WTC11 (cell line): ENCODE results near the gene MBOAT2. TPM values are rescaled to one million over a fixed set of nuclear protein-coding genes. Genes with fewer than 3 reads are reported as not detected.

Experiments
- ATAC-seq: fragments of 200-7000 bp; cut with Tn5 transposase; 2 replicates; pipeline ENCODE4 v1.10.0; 2021; ENCODE audit warnings: mild to moderate bottlenecking, moderate library complexity
- CTCF ChIA-PET: fragments of 300-600 bp; sonication (Branson Sonifier 250); formaldehyde crosslinking; loops from one replicate; lab custom pipeline; 2021; ENCODE audit warnings: antibody characterized with exemption; lab: Charles Lee
- POLR2A ChIA-PET: fragments of 350-600 bp; sonication (Branson Sonifier 250); formaldehyde crosslinking; loops from one replicate; lab custom pipeline; 2021; ENCODE audit warnings: antibody characterized with exemption; lab: Charles Lee
- DNase-seq: peaks from one replicate; pipeline ENCODE4 v3.0.0; 2021; ENCODE audit warnings: low spot score
- H3K27ac Mint-ChIP-seq: 2 replicates; pipeline ENCODE4 v1.8.0; 2021; ENCODE audit warnings: mixed read lengths
- H3K27me3 Mint-ChIP-seq: 2 replicates; pipeline ENCODE4 v1.8.0; 2021; ENCODE audit warnings: low read depth, mild to moderate bottlenecking, moderate library complexity, mixed read lengths
- H3K36me3 Mint-ChIP-seq: 2 replicates; pipeline ENCODE4 v1.8.0; 2021; ENCODE audit warnings: mixed read lengths
- H3K4me1 Mint-ChIP-seq: 2 replicates; pipeline ENCODE4 v1.8.0; 2022; ENCODE audit warnings: mixed read lengths
- H3K4me3 Mint-ChIP-seq: 2 replicates; pipeline ENCODE4 v1.8.0; 2021; ENCODE audit warnings: mild to moderate bottlenecking, moderate library complexity, mixed read lengths
- H3K9me3 Mint-ChIP-seq: 2 replicates; pipeline ENCODE4 v1.8.0; 2021; ENCODE audit warnings: mixed read lengths
- CBFB ChIP-seq: sonication (generic); formaldehyde crosslinking; IDR thresholded peaks from 2 replicates; pipeline ENCODE4 v1.8.1; 2022; ENCODE audit warnings: mild to moderate bottlenecking, low read depth, missing genetic modification reagents
- E2F4 ChIP-seq: sonication (generic); formaldehyde crosslinking; IDR thresholded peaks from 2 replicates; pipeline ENCODE4 v1.8.1; 2022; ENCODE audit warnings: low read depth, mild to moderate bottlenecking, moderate library complexity, missing genetic modification reagents, borderline replicate concordance
- E2F5 ChIP-seq: sonication (generic); formaldehyde crosslinking; IDR thresholded peaks from 2 replicates; pipeline ENCODE4 v1.8.1; 2022; ENCODE audit warnings: mild to moderate bottlenecking, moderate library complexity, missing genetic modification reagents
- ESRRA ChIP-seq: sonication (generic); formaldehyde crosslinking; IDR thresholded peaks from 2 replicates; pipeline ENCODE4 v1.8.1; 2022; ENCODE audit warnings: mild to moderate bottlenecking, missing genetic modification reagents, borderline replicate concordance
- FOXJ3 ChIP-seq: sonication (generic); formaldehyde crosslinking; IDR thresholded peaks from 2 replicates; pipeline ENCODE4 v1.9.0; 2021; ENCODE audit warnings: missing genetic modification reagents, mild to moderate bottlenecking, borderline replicate concordance
- FOXP4 ChIP-seq: sonication (generic); formaldehyde crosslinking; IDR thresholded peaks from 2 replicates; pipeline ENCODE4 v1.8.0; 2022; ENCODE audit warnings: mild to moderate bottlenecking, missing genetic modification reagents
- GRHL2 ChIP-seq: fragments of 250-450 bp; sonication (Bioruptor Pico); IDR thresholded peaks from 2 replicates; pipeline ENCODE4 v1.8.0; 2022; ENCODE audit warnings: mild to moderate bottlenecking, moderate library complexity; ENCODE audit not compliant: insufficient replicate concordance, severe bottlenecking
- GTF2I ChIP-seq: fragments of 250-450 bp; sonication (Bioruptor Pico); conservative IDR thresholded peaks from 2 replicates; pipeline ENCODE4 v1.4.0; 2021; ENCODE audit warnings: mild to moderate bottlenecking
- IRF2 ChIP-seq: sonication (generic); formaldehyde crosslinking; IDR thresholded peaks from 2 replicates; pipeline ENCODE4 v1.8.0; 2022; ENCODE audit warnings: low read depth, missing genetic modification reagents, borderline replicate concordance
- NR2C2 ChIP-seq: sonication (generic); formaldehyde crosslinking; IDR thresholded peaks from 2 replicates; pipeline ENCODE4 v1.8.0; 2022; ENCODE audit warnings: mild to moderate bottlenecking, missing genetic modification reagents
- PRDM15 ChIP-seq: sonication (generic); formaldehyde crosslinking; IDR thresholded peaks from 2 replicates; pipeline ENCODE4 v1.8.0; 2022; ENCODE audit warnings: missing genetic modification reagents
- RORB ChIP-seq: fragments of 250-450 bp; sonication (Bioruptor Pico); IDR thresholded peaks from 2 replicates; pipeline ENCODE4 v1.9.0; 2021; ENCODE audit warnings: mild to moderate bottlenecking
- USF1 ChIP-seq: sonication (generic); formaldehyde crosslinking; IDR thresholded peaks from 2 replicates; pipeline ENCODE4 v1.8.0; 2022; ENCODE audit warnings: mild to moderate bottlenecking, missing genetic modification reagents
- ZNF219 ChIP-seq: sonication (generic); formaldehyde crosslinking; IDR thresholded peaks from 2 replicates; pipeline ENCODE4 v1.8.0; 2023; ENCODE audit warnings: missing genetic modification reagents, mild to moderate bottlenecking, borderline replicate concordance
- ZNF423 ChIP-seq: fragments of 250-450 bp; sonication (Bioruptor Pico); IDR thresholded peaks from 2 replicates; pipeline ENCODE4 v2.1.2; 2022; ENCODE audit warnings: mild to moderate bottlenecking, moderate library complexity
- total RNA-seq: library from RNA; stranded (reverse); gene quantifications from 3 replicates; pipeline ENCODE4 v1.2.3, GENCODE V29; 2021
- TF ChIP-seq, protein P1 (sequence below): sonication (generic); formaldehyde crosslinking; IDR thresholded peaks from 2 replicates; pipeline ENCODE4 v1.8.1; 2023; ENCODE audit warnings: mild to moderate bottlenecking, moderate library complexity, missing genetic modification reagents
- TF ChIP-seq, protein P2 (sequence below): sonication (generic); formaldehyde crosslinking; IDR thresholded peaks from 2 replicates; pipeline ENCODE4 v1.8.1; 2023; ENCODE audit warnings: mild to moderate bottlenecking, missing genetic modification reagents
- TF ChIP-seq, protein P3 (sequence below): sonication (generic); formaldehyde crosslinking; IDR thresholded peaks from 2 replicates; pipeline ENCODE4 v1.8.1; 2022; ENCODE audit warnings: mild to moderate bottlenecking, missing genetic modification reagents, moderate library complexity, borderline replicate concordance

The MBOAT2 gene
- total RNA-seq, 1 experiment from 2014 or later, result 24.7 TPM

DNA sequence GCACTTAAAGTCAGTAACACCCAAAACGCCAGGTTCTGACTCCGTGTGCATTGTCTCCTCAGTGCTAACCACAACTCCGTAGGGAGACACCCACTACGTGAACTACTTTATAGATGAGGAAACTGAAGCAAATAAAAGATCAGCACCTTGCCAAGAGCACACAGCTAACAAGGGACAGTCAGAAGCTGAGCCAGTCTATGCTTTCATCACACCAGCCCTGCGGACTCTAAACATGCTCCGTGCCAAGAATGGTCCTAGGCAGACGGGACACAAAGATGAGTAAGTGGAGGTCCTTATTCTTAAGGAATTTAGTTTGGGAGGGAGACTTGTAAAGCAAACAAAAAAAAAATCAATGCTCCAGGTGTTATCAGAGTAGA lies 9.6 kb downstream of the MBOAT2 start (continued):
- TF ChIP-seq E2F4 (CRISPR knock-in tag) (no peak), ESRRA (CRISPR knock-in tag) (no peak), GRHL2 (CRISPR knock-in tag) (no peak), GTF2I (CRISPR knock-in tag) (no peak), FOXJ3 (CRISPR knock-in tag) (no peak), ZNF423 (CRISPR knock-in tag) (no peak), NR2C2 (CRISPR knock-in tag) (no peak)

GRCh38 chr2:8993196-8993901 lies 10.1 kb downstream of the MBOAT2 start:
- no peaks in the 10 kb centered on the region for H3K36me3 Mint-ChIP-seq
- H3K27ac Mint-ChIP-seq, result no peak overlapping the region
- POLR2A ChIA-PET, result no interaction called here
- H3K27me3 Mint-ChIP-seq, result no peaks in the 10 kb centered on the region
- peaks cover 30% of the 10 kb centered on the region for H3K4me1 Mint-ChIP-seq
- no peak for ATAC-seq
- no peaks in the 10 kb centered on the region for H3K9me3 Mint-ChIP-seq
- H3K4me3 Mint-ChIP-seq, result no peak overlapping the region
- no peak for DNase-seq
- CTCF ChIA-PET, result interaction anchor here (1.0 to 3.4 kb wide), 4 partner anchors 10 to 146 kb away, joined by 3 to 14 read pairs (median 4); partner anchors contain the start of gene MBOAT2
- TF ChIP-seq, protein P1, sequence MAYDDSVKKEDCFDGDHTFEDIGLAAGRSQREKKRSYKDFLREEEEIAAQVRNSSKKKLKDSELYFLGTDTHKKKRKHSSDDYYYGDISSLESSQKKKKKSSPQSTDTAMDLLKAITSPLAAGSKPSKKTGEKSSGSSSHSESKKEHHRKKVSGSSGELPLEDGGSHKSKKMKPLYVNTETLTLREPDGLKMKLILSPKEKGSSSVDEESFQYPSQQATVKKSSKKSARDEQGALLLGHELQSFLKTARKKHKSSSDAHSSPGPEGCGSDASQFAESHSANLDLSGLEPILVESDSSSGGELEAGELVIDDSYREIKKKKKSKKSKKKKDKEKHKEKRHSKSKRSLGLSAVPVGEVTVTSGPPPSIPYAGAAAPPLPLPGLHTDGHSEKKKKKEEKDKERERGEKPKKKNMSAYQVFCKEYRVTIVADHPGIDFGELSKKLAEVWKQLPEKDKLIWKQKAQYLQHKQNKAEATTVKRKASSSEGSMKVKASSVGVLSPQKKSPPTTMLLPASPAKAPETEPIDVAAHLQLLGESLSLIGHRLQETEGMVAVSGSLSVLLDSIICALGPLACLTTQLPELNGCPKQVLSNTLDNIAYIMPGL (CRISPR knock-in tag), result no peak
- TF ChIP-seq, protein P2, sequence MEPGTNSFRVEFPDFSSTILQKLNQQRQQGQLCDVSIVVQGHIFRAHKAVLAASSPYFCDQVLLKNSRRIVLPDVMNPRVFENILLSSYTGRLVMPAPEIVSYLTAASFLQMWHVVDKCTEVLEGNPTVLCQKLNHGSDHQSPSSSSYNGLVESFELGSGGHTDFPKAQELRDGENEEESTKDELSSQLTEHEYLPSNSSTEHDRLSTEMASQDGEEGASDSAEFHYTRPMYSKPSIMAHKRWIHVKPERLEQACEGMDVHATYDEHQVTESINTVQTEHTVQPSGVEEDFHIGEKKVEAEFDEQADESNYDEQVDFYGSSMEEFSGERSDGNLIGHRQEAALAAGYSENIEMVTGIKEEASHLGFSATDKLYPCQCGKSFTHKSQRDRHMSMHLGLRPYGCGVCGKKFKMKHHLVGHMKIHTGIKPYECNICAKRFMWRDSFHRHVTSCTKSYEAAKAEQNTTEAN, result no peak
- TF ChIP-seq ZNF219 (CRISPR knock-in tag), result no peak
- no peak for TF ChIP-seq FOXP4
- no peak for TF ChIP-seq USF1 (CRISPR knock-in tag)
- TF ChIP-seq RORB (CRISPR knock-in tag), result no peak
- no peak for TF ChIP-seq IRF2 (CRISPR knock-in tag)
- TF ChIP-seq, protein P3, sequence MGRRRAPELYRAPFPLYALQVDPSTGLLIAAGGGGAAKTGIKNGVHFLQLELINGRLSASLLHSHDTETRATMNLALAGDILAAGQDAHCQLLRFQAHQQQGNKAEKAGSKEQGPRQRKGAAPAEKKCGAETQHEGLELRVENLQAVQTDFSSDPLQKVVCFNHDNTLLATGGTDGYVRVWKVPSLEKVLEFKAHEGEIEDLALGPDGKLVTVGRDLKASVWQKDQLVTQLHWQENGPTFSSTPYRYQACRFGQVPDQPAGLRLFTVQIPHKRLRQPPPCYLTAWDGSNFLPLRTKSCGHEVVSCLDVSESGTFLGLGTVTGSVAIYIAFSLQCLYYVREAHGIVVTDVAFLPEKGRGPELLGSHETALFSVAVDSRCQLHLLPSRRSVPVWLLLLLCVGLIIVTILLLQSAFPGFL, result no peak
- TF ChIP-seq CBFB (CRISPR knock-in tag), result no peak
- TF ChIP-seq E2F5, result no peak
- no peak for TF ChIP-seq FOXJ3 (CRISPR knock-in tag)
- no peak for TF ChIP-seq PRDM15 (CRISPR knock-in tag)
